HUES64 (cell line): ENCODE measurements around the gene CXCL1.
"Not testable (repeated sequence)": the region's sequence is repeated elsewhere in the genome, so short reads cannot be mapped to it uniquely, and the experiment has no call there.

Source experiments
- H3K27ac ChIP-seq: 2 replicates; pipeline ENCODE4 v1.7.0; 2013; ENCODE audit warnings: low read depth, low read length, inconsistent platforms
- H3K27me3 ChIP-seq: 2 replicates; pipeline ENCODE4 v1.6.1; 2013; ENCODE audit warnings: mild to moderate bottlenecking, low read length; ENCODE audit not compliant: insufficient read depth
- H3K36me3 ChIP-seq: 2 replicates; pipeline ENCODE4 v1.6.1; 2013; ENCODE audit warnings: mild to moderate bottlenecking, low read length; ENCODE audit not compliant: insufficient read depth
- H3K4me1 ChIP-seq: 2 replicates; pipeline ENCODE4 v1.6.1; 2013; ENCODE audit warnings: mild to moderate bottlenecking, low read length, moderate library complexity; ENCODE audit not compliant: insufficient read depth
- H3K4me3 ChIP-seq: 2 replicates; pipeline ENCODE4 v1.5.1; 2013; ENCODE audit warnings: mild to moderate bottlenecking, low read length, moderate library complexity
- H3K9ac ChIP-seq: 2 replicates; pipeline ENCODE4 v1.6.1; 2013; ENCODE audit warnings: mild to moderate bottlenecking, low read depth, low read length
- H3K9me3 ChIP-seq: 2 replicates; pipeline ENCODE4 v1.6.1; 2013; ENCODE audit warnings: low read depth, low read length; ENCODE audit not compliant: insufficient read depth
- WGBS: fragments of 150-250, 120-280 bp; methylation state at CpG from one replicate; pipeline ENCODE4 v1.1.7; 2013; ENCODE audit warnings: missing lambda C conversion rate; 5-methylcytosine and 5-hydroxymethylcytosine counted together

CXCL1 gene

DNA sequence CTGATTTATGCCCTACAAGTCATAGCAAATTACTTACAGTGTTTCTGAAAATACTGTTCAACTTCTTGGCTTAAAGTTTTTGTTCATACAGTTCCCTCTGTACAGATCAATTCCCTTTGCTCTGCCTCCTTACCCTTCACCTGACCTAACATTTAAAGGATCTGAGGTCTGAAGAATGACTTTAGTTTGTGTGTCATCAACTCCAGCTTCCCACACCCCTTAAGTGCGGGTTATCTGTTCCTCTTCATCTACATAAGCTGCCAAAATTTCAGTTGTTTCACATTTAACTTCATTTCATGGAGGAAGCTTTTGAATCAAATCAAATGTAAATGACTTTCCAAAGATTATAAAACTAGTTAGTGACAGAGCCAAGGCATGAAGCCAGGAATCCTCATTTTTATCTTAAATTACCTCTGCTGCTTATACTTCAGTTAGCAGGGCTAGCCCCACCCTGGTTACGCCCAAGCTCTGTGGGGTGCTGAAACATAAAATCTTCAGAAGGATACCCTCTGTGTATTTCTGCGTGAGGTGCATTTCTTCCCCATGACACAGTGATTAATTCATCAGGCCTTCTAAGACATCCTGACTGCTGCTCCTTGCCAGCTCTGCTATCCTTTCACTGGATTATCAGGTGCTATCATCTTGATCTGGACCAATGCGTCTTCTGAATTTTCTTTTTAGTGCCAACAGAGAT, 16.5 kb downstream of the CXCL1 start:
- Histone ChIP-seq H3K27me3 (no peaks in the 10 kb centered on the region), H3K36me3 (no peaks in the 10 kb centered on the region), H3K9me3 (no peaks in the 10 kb centered on the region), H3K9ac (no peak overlapping the region), H3K4me1 (no peaks in the 10 kb centered on the region), H3K4me3 (no peak overlapping the region), H3K27ac (no peak overlapping the region)
- WGBS: 97% methylated on average over 4 of the region's 4 CpGs

DNA sequence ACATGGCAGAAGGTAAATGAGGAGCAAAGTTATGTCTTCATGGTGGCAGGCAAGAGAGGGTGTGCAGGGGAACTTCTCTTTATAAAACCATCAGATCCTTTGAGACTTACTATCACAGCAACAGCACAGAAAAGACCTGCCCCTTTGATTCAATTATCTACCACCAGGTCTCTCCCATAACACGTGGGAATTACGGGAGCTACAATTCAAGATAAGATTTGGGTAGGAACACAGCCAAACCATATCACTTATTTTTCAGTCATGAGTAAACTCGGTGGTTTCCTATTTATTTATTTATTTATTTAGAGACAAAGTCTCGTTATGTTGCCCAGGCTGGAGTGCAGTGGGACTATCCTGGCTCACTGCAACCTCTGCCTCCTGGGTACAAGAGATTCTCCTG, 22.1 kb downstream of the CXCL1 start:
- Histone ChIP-seq H3K4me3 (no peak overlapping the region), H3K9me3 (no peaks in the 10 kb centered on the region), H3K36me3 (no peaks in the 10 kb centered on the region), H3K27ac (no peak overlapping the region), H3K9ac (no peak overlapping the region), H3K4me1 (no peaks in the 10 kb centered on the region), H3K27me3 (no peaks in the 10 kb centered on the region)
- WGBS: 91% methylated on average over 3 of the region's 4 CpGs

DNA sequence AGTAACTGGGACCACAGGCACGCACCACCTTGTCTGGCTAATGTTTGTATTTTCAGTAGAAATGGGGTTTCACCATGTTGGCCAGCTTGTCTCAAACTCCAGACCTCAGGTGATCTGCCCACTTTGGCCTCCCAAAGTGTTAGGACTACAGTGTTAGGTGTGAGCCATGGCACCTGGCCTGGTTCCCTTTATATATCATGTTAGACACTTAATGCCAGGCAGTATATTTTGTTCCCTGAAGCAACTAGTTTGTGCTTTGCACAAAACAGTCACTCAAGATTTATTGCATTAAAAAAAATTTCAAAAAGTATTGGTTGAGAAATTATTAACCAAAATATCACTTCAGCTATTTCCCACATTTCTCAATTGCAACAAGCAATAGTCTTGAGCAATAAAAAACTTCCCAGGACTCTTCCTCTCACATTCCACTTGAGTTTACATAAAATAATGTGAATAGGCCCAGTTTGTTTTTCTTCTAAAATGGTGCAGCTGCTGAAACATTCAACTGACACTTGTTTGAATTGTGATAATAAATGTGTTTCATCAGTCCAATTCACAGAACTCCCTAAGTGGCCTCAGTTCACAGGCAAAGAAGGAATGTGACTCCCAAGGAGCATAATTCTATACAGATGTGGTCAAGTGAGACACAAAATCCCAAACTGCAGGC, 22.7 kb downstream of the CXCL1 start:
- no peak overlapping the region for H3K4me3 ChIP-seq
- H3K27ac ChIP-seq: no peak overlapping the region

DNA sequence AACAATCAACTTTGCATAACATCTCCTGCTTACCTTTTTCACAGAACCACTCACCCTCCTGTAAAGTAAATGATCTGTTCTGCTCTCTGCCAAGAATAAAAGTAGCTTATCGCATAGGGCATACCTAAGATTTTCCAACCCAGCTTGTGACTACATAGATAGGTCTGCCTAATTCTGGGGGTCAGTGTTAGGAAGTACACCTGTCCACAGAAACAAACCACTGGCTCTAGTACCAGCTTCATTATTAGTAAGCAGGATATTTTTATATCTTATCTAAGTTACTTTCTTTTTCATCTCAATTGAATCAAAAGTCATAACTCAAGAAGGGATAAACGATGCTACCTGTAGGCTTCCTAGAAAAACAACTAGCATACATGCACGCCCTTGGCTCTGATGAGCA, 23.8 kb downstream of the CXCL1 start:
- H3K36me3 ChIP-seq: no peaks in the 10 kb centered on the region
- H3K27me3 ChIP-seq: no peaks in the 10 kb centered on the region
- no peaks in the 10 kb centered on the region for H3K9me3 ChIP-seq
- no peak overlapping the region for H3K27ac ChIP-seq
- H3K9ac ChIP-seq: no peak overlapping the region
- H3K4me3 ChIP-seq: no peak overlapping the region
- no peaks in the 10 kb centered on the region for H3K4me1 ChIP-seq
- 97% methylated on average over 3 of the region's 3 CpGs for WGBS

More for the DNA sequence above, 22.7 kb downstream of the CXCL1 start:
- Histone ChIP-seq H3K36me3 (no peaks in the 10 kb centered on the region), H3K27me3 (no peaks in the 10 kb centered on the region), H3K4me1 (no peaks in the 10 kb centered on the region), H3K9me3 (no peaks in the 10 kb centered on the region), H3K9ac (no peak overlapping the region)
- 100% methylated on average over 1 of the region's 1 CpG for WGBS

DNA sequence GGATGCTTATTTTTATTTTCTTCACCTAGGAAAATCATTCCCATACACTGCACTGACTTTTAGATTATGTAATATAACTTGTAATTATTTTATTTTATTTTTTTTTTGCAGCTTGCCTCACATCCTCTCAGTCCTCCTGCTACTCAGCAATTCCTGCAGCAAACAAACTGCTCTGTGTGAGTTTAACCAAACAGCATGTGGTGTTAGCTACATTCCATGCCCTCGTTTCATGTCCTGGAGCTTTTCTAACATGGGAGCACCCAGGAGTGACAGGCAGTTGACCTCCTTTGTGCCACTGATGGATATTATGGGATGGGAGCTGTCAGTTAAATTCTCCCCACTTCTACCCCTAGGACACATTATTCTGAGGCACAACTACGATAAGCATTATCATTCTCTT, 24.8 kb downstream of the CXCL1 start:
- Histone ChIP-seq H3K9me3 (no peaks in the 10 kb centered on the region), H3K9ac (no peak overlapping the region), H3K4me3 (no peak overlapping the region), H3K36me3 (no peaks in the 10 kb centered on the region), H3K4me1 (no peaks in the 10 kb centered on the region), H3K27me3 (no peaks in the 10 kb centered on the region), H3K27ac (no peak overlapping the region)
- 52% methylated on average over 1 of the region's 2 CpGs for WGBS

DNA sequence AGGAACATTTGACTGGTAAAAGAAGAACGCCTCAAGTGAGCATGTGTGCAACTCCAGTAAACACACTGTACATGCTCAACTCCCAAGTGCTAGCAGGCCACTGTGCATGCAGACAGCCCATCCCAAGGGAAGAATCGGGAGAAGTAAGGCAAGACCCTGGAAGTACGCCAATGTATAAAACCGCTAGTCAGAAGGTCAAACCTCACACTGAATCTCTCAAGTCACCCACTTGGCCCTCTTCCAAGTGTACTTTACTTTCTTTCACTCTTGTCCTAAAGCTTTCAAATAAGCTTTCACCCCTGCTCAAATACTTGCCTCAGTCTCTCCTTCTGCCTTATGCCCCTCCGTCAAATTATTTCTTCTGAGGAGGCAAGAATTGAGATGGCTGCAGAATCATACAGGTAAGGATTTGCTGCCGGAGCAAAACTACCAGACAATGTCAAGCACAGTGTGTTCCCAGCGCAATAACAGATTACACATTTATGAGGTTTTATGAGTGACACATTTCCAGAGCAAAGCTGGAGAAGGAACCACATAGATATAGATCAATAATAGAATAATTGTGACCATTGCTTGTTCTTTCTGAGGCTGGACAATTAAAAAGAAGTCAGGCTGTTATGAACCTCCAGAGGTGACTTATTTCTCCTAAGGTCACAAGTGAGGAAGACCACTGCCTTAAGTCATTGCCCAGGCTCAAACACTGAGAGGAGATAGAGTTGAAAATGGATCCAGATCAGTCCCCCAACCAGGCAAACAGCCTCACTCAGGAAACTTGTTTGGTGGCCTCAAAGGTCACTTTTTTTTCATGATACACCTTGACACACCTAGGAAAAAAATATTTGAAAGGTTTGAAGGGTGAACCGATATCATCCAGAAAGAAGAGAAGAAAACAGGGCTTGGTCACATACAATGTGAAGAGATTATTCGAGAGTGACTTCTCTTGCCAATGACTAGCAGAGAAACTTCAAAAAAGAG, 26.3 kb downstream of the CXCL1 start:
- Histone ChIP-seq H3K36me3 (no peaks in the 10 kb centered on the region), H3K9me3 (no peaks in the 10 kb centered on the region), H3K27ac (no peak overlapping the region), H3K4me3 (no peak overlapping the region), H3K27me3 (no peaks in the 10 kb centered on the region), H3K4me1 (no peaks in the 10 kb centered on the region), H3K9ac (no peak overlapping the region)
- 94% methylated on average over 9 of the region's 9 CpGs for WGBS

DNA sequence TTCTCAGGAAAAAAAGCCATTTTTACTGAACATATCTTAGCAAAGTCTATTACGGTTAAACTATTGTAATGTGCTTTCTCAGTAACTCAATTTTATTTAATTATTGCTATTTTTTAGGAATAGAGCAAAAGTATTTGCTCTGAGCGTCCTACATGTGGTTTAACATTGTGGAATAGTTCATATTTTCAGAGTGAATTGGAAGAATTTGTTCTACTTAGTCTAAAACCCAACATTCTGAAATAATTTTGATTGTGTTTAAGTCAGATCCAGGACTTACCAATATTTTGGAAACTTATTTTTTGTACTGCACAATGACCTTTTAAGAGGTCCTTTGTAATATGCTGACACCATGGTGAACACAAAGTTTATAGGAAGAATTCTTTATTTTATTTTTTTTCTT, 27.2 kb downstream of the CXCL1 start:
- H3K9me3 ChIP-seq: no peaks in the 10 kb centered on the region
- H3K4me3 ChIP-seq: no peak overlapping the region
- H3K27ac ChIP-seq: no peak overlapping the region
- H3K27me3 ChIP-seq: no peaks in the 10 kb centered on the region
- no peak overlapping the region for H3K9ac ChIP-seq
- H3K4me1 ChIP-seq: no peaks in the 10 kb centered on the region
- H3K36me3 ChIP-seq: no peaks in the 10 kb centered on the region
- no CpG with 5 or more reads among the region's 2 CpGs for WGBS

DNA sequence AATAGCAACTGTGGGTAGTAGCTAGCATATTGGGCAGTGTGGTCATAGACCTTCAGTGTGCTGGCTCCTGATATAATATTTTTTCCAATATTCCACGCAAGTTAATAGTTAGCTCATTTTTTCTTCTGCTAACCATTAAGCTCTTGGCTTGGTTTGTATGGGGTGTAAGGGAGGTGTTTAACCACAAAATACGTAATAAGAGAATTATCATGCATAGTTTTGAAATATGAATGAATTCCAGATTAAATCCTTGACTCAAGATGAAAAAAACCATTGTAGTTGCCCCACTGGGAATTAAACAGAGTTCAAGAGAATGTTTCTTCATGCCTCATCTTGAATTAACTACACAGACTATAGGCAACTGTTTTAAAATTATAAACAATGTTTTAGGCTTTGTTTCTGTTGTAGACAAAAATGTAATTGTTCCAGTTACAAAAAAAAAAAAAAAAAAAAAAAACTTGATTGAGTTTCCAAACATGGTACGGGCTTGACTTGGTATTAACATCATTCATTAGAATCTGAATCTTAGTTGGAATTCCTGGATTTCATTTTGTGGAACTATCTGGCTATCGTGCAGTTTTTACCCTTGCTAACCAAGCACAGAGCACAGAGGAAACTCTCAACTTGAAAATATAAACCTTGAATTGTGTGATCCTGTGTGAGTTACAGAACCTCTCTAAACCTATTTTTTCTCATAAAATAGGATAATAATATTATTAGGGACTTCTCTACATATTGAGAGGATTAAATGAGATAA, 28.4 kb downstream of the CXCL1 start:
- H3K4me3 ChIP-seq: no peak overlapping the region
- H3K27me3 ChIP-seq: no peaks in the 10 kb centered on the region
- WGBS: 100% methylated on average over 2 of the region's 4 CpGs
- no peaks in the 10 kb centered on the region for H3K36me3 ChIP-seq
- H3K4me1 ChIP-seq: no peaks in the 10 kb centered on the region
- H3K27ac ChIP-seq: no peak overlapping the region
- no peak overlapping the region for H3K9ac ChIP-seq
- no peaks in the 10 kb centered on the region for H3K9me3 ChIP-seq

DNA sequence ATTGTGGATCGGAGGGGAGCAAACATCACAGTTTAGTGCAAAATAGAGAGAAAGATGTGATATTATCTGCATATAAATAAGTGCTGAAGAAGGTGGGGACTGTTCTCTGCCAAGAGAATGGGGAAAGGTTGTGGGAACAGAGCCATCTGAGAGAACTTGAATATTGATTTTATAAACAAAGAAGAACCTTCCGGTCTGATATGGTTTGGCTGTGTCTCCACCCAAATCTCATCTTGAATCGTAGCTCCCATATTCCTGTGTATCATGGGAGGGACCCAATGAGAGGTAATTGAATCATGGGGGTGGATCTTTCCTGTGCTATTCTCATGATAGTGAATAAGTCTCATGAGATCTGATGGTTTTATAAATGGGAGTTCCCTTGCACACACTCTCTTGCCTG, 30.1 kb downstream of the CXCL1 start:
- not testable (repeated sequence) for H3K9me3 ChIP-seq, H3K27me3 ChIP-seq, H3K36me3 ChIP-seq, H3K4me1 ChIP-seq, H3K27ac ChIP-seq, H3K9ac ChIP-seq, H3K4me3 ChIP-seq
- WGBS: 96% methylated on average over 3 of the region's 3 CpGs

DNA sequence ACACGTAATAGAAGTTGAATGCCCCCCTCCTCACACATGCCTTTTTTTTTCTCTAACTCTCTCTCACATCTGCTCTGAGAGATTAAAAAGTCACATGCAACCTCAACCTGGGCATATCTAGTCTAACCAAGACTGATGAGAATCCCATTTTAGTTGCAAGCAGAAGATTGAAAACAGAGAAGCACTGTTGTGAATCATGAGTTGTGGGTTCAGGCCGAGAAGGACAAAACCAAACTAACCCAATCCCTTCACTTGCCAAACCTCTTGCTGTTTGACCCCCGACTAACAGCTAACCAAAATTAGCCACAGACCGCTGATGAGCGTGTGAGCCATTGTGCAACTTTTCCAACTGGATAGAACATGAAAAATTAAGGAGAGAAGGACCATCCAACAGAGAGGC, 31.8 kb downstream of the CXCL1 start:
- Histone ChIP-seq H3K36me3 (no peaks in the 10 kb centered on the region), H3K9ac (no peak overlapping the region), H3K9me3 (no peaks in the 10 kb centered on the region), H3K4me1 (no peaks in the 10 kb centered on the region), H3K4me3 (no peak overlapping the region), H3K27ac (no peak overlapping the region), H3K27me3 (no peaks in the 10 kb centered on the region)
- 92% methylated on average over 5 of the region's 5 CpGs for WGBS
